Upper lobe of left lung (tissue), 6 donors: ENCODE data around the gene EFEMP2. TPM values are rescaled to one million over a fixed set of nuclear protein-coding genes. Genes with fewer than 3 reads are reported as not detected.
A peak's percentile ranks its signal among the peaks of the same experiment; 100 is the strongest.
"Not testable (repeated sequence)": the region's sequence is repeated elsewhere in the genome, so short reads cannot be mapped to it uniquely, and the experiment has no call there.

Experiments
- ATAC-seq, 2 donors: fragments of 200-7000 bp; cut with Tn5 transposase; one replicate each; pipeline ENCODE4 v1.9.1; 2022; ENCODE audit warnings: mild to moderate bottlenecking in 2 of 2, moderate library complexity in 2 of 2; ENCODE audit not compliant: low FRiP score in 2 of 2
- DNase-seq, 2 donors: peaks; one replicate each; pipeline ENCODE4 v3.0.0-alpha.2; 2019 to 2020
- H3K27ac ChIP-seq, 4 donors: fragments of 200-600 bp; sonication (generic); one replicate each; pipeline ENCODE4 v1.5.1; 2016 to 2019
- H3K27me3 ChIP-seq, 4 donors: fragments of 200-600 bp; sonication (generic); one replicate each; pipeline ENCODE4 v1.5.1; 2017 to 2019
- H3K36me3 ChIP-seq, 4 donors: fragments of 200-600 bp; sonication (generic); one replicate each; pipeline ENCODE4 v1.5.1; 2016 to 2019
- H3K4me1 ChIP-seq, 4 donors: fragments of 200-600 bp; sonication (generic); one replicate each; pipeline ENCODE4 v1.5.1; 2018 to 2019
- H3K4me3 ChIP-seq, 4 donors: fragments of 200-600 bp; sonication (generic); one replicate each; pipeline ENCODE4 v1.5.1; 2017 to 2019; ENCODE audit warnings: mild to moderate bottlenecking in 2 of 4, moderate library complexity in 1 of 4
- H3K9me3 ChIP-seq, 4 donors: fragments of 200-600 bp; sonication (generic); one replicate each; pipeline ENCODE4 v1.5.1; 2018 to 2019
- EP300 ChIP-seq, 4 donors: sonication (generic); formaldehyde crosslinking; IDR thresholded peaks; one replicate each; pipeline ENCODE4 v1.5.1; 2017; ENCODE audit warnings: antibody characterized with exemption in 4 of 4, control low read depth in 2 of 4
- POLR2A ChIP-seq, 4 donors: fragments of 450-650 bp; IDR thresholded peaks; one replicate each; pipeline ENCODE4 v1.5.1; 2016 to 2017; ENCODE audit warnings: antibody characterized with exemption in 4 of 4, mild to moderate bottlenecking in 2 of 4
- POLR2AphosphoS5 ChIP-seq, 2 donors: sonication (generic); formaldehyde crosslinking; IDR thresholded peaks; one replicate each; pipeline ENCODE4 v1.5.1; 2017; ENCODE audit warnings: antibody characterized with exemption in 2 of 2
- WGBS, 2 donors: methylation state at CpG; one replicate each; pipeline ENCODE4 v1.1.5; 2017 to 2018; 5-methylcytosine and 5-hydroxymethylcytosine counted together
- total RNA-seq, 6 donors: library from RNA; depleted of rRNA in 4 of 6; stranded (reverse); fragments of >200 nt in 4 of 6; gene quantifications; one replicate each; pipeline versions ENCODE4 v1.1.0 to v1.2.1, GENCODE V29; 2016 to 2021
- TF ChIP-seq, protein P1 (sequence below), 6 experiments: fragments of 450-650 bp in 4 of 6; fragments of 200-600 bp in 2 of 6; sonication (generic) in 2 of 6; IDR thresholded peaks; one replicate each; pipeline ENCODE4 v1.5.1; 2016 to 2019; ENCODE audit warnings: antibody characterized with exemption in 6 of 6
- donor health status: DM: no; HTN: no; CAD: no; lungs with moderate emphysema.
- donor health status: DM: no; HTN: yes; CAD: no; lungs with severe emphysema.

The EFEMP2 gene
- total RNA-seq, 6 donors from 2014 or later = 28.8 to 79.6 (median 65.3) TPM

- WGBS, 2 donors = 93 to 96% methylated on average over 3 of the region's 3 CpGs
- ATAC-seq = no peak
- Histone ChIP-seq H3K27me3 (no peaks in the 10 kb centered on the region), H3K4me3 (no peak overlapping the region), H3K27ac (no peak overlapping the region), H3K9me3 (no peaks in the 10 kb centered on the region), H3K36me3 (no peaks in the 10 kb centered on the region), H3K4me1 (no peaks in the 10 kb centered on the region)
- DNase-seq = no peak
- TF ChIP-seq POLR2A (IDR thresholded peaks at IDR 0.05) = no peak
- TF ChIP-seq, protein P1, sequence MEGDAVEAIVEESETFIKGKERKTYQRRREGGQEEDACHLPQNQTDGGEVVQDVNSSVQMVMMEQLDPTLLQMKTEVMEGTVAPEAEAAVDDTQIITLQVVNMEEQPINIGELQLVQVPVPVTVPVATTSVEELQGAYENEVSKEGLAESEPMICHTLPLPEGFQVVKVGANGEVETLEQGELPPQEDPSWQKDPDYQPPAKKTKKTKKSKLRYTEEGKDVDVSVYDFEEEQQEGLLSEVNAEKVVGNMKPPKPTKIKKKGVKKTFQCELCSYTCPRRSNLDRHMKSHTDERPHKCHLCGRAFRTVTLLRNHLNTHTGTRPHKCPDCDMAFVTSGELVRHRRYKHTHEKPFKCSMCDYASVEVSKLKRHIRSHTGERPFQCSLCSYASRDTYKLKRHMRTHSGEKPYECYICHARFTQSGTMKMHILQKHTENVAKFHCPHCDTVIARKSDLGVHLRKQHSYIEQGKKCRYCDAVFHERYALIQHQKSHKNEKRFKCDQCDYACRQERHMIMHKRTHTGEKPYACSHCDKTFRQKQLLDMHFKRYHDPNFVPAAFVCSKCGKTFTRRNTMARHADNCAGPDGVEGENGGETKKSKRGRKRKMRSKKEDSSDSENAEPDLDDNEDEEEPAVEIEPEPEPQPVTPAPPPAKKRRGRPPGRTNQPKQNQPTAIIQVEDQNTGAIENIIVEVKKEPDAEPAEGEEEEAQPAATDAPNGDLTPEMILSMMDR (IDR thresholded peaks at IDR 0.05) = no peak
- no peak for TF ChIP-seq EP300 (IDR thresholded peaks at IDR 0.05)
- TF ChIP-seq POLR2AphosphoS5 (IDR thresholded peaks at IDR 0.05) = no peak
Measured at GRCh38 chr11:65843811-65844210, 28.8 kb downstream of the EFEMP2 start.

GRCh38 chr11:65842144-65842543 lies 30.5 kb downstream of the EFEMP2 start:
- Histone ChIP-seq H3K36me3 (no peaks in the 10 kb centered on the region), H3K4me3 (no peak overlapping the region), H3K4me1 (no peaks in the 10 kb centered on the region), H3K27ac (no peak overlapping the region), H3K9me3 (no peaks in the 10 kb centered on the region), H3K27me3 (no peaks in the 10 kb centered on the region)
- 94 to 97% methylated on average over 4 of the region's 4 CpGs for WGBS, 2 donors
- DNase-seq (no peak), ATAC-seq (no peak)
- no peak for TF ChIP-seq POLR2A (IDR thresholded peaks at IDR 0.05)
- no peak for TF ChIP-seq EP300 (IDR thresholded peaks at IDR 0.05)
- TF ChIP-seq, protein P1 (IDR thresholded peaks at IDR 0.05) = no peak
- no peak for TF ChIP-seq POLR2AphosphoS5 (IDR thresholded peaks at IDR 0.05)

DNA sequence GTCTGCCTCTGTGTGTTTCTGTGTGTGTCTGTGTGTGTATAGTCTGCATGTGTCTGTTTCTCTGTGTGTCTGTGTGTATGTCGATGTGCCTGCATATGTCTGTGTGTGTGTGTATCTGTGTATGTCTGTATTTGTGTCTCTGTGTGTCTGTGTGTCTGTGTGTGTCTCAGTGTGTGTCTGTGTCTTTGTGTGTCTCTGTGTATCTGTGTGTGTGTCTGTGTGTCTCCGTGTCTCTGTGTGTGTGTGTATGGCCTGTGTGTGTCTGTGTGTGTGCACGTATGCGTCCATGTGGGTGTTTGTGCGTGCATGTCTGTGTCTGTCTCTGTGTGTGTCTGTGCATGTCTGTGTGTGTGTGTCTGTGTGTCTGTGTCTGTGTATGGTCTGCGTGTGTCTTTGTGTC lies 38.4 kb downstream of the EFEMP2 start:
- Histone ChIP-seq H3K4me3 (peak overlapping the region; percentile 16 to 64 (median 58)), H3K36me3 (no peaks in the 10 kb centered on the region), H3K9me3 (no peaks in the 10 kb centered on the region), H3K4me1 (peaks cover 8 to 18% (median 16%) of the 10 kb centered on the region in 4 donors), H3K27ac (peak overlapping the region in 1 of 4 donors; percentile 70), H3K27me3 (no peaks in the 10 kb centered on the region)
- DNase-seq (no peak), ATAC-seq (peak in 1 of 2 donors; percentile 29)
- no peak for TF ChIP-seq POLR2A (IDR thresholded peaks at IDR 0.05)
- no peak for TF ChIP-seq EP300 (IDR thresholded peaks at IDR 0.05)
- TF ChIP-seq, protein P1 (IDR thresholded peaks at IDR 0.05) = no peak
- TF ChIP-seq POLR2AphosphoS5 (IDR thresholded peaks at IDR 0.05) = no peak
- 22 to 62% methylated on average over 3 to 6 of the region's 6 CpGs for WGBS, 2 donors

DNA sequence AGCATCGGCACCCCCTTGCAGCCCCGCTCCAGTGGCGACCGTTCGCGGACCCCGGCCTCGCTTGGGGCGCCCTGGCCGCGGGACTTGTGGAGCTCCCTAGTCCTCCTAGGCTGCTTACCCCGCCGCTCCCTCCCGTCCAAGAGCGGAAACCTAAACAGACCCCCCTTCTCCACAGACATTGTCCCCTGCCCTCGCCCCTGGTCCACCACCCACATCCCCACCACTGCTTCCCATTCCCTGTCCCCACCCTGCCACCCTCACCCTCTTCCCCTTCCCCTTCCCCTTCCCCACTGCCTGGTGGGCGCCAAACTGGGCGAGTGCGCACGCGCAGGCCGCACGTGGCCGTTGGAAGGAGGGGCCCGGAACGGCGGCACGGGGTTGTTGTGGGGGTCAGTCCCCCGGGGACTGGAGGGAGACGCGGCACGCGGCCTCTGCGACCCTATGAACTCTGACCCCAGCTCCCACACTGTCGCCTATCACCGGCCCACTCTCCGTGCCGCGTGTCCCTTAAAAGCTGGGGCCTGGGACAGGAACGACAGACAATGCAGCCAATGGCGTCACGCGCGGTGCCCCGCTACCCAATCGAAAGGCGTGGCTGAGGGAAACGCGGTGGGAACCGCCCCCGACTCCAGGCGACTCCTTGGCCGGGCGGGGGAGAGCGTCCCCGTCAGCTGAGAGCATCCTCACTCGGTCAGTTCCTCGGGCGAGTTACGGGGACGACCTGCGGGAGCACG lies 39.1 kb downstream of the EFEMP2 start, which contains the start of gene SNX32:
Gene SNX32 (plus strand): TSS at position 667 of the 734 bp plus-strand sequence. CDS start 103 bp downstream, outside the sequence.
- Histone ChIP-seq H3K4me3 (peak within 1 kb of the TSS; percentile 36 to 64 (median 58)), H3K27me3 (no peaks in the 10 kb centered on the region), H3K27ac (peak within 1 kb of the TSS in 3 of 4 donors; percentile 56 to 70 (median 70)), H3K36me3 (no peaks in the 10 kb centered on the region), H3K4me1 (peaks cover 8 to 18% (median 16%) of the 10 kb centered on the region in 4 donors), H3K9me3 (no peaks in the 10 kb centered on the region)
- TF ChIP-seq POLR2AphosphoS5 (IDR thresholded peaks at IDR 0.05) = peak in 1 of 2 donors; percentile 65
- TF ChIP-seq POLR2A (IDR thresholded peaks at IDR 0.05) = peak in 1 of 4 donors; percentile 24
- TF ChIP-seq EP300 (IDR thresholded peaks at IDR 0.05) = no peak
- TF ChIP-seq, protein P1 (IDR thresholded peaks at IDR 0.05) = peak in 1 of 6 experiments; percentile 29
- WGBS, 2 donors = 3 to 4% methylated on average over 42 to 61 of the region's 63 CpGs
- ATAC-seq (peak; percentile 98 to 100), DNase-seq (peak; percentile 94 to 98)

DNA sequence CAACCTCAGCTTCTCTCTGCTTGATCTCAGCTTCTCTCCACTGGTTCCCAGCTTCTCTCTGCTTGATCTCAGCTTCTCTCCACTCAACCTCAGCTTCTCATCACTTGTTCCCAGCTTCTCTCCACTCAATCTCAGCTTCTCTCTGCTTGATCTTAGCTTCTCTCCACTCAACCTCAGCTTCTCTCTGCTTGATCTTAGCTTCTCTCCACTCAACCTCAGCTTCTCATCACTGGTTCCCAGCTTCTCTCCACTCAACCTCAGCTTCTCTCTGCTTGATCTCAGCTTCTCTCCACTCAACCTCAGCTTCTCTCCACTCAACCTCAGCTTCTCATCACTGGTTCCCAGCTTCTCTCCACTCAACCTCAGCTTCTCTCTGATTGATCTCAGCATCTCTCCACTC lies 40.4 kb downstream of the EFEMP2 start:
- H3K27ac ChIP-seq, H3K27me3 ChIP-seq, H3K36me3 ChIP-seq, H3K4me3 ChIP-seq, DNase-seq, ATAC-seq, H3K9me3 ChIP-seq: not testable (repeated sequence)
- peaks cover 8 to 18% (median 16%) of the 10 kb centered on the region in 4 donors for H3K4me1 ChIP-seq
